SK-N-SH (cell line): Measurements from ENCODE around the gene SLC47A1.

ENCODE experiments used
- NFIC ChIP-seq: IDR thresholded peaks from 2 replicates; pipeline ENCODE4 v1.4.0; 2012; ENCODE audit warnings: borderline replicate concordance
- SMC3 ChIP-seq: IDR thresholded peaks from 2 replicates; pipeline ENCODE4 v1.6.1; 2012; ENCODE audit warnings: low read depth, low read length, improper control_type of control experiment
- TF ChIP-seq, protein P1 (sequence below): fragments of 150-350 bp; IDR thresholded peaks from 2 replicates; pipeline ENCODE4 v1.6.1; 2017; ENCODE audit warnings: antibody characterized with exemption, low read length, low read depth, borderline replicate concordance
- TF ChIP-seq, protein P2 (sequence below): fragments of 200-600 bp; sonication (generic); IDR thresholded peaks from 2 replicates; pipeline ENCODE4 v1.6.1; 2017; ENCODE audit warnings: antibody characterized with exemption, mild to moderate bottlenecking, moderate library complexity
- TF ChIP-seq, protein P3 (sequence below): IDR thresholded peaks from 2 replicates; pipeline ENCODE4 v1.4.0; 2012; ENCODE audit warnings: low read depth

- TF ChIP-seq SMC3 (no peak), NFIC (no peak)
- TF ChIP-seq, protein P1, sequence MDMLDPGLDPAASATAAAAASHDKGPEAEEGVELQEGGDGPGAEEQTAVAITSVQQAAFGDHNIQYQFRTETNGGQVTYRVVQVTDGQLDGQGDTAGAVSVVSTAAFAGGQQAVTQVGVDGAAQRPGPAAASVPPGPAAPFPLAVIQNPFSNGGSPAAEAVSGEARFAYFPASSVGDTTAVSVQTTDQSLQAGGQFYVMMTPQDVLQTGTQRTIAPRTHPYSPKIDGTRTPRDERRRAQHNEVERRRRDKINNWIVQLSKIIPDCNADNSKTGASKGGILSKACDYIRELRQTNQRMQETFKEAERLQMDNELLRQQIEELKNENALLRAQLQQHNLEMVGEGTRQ, result no peak
- TF ChIP-seq, protein P2, sequence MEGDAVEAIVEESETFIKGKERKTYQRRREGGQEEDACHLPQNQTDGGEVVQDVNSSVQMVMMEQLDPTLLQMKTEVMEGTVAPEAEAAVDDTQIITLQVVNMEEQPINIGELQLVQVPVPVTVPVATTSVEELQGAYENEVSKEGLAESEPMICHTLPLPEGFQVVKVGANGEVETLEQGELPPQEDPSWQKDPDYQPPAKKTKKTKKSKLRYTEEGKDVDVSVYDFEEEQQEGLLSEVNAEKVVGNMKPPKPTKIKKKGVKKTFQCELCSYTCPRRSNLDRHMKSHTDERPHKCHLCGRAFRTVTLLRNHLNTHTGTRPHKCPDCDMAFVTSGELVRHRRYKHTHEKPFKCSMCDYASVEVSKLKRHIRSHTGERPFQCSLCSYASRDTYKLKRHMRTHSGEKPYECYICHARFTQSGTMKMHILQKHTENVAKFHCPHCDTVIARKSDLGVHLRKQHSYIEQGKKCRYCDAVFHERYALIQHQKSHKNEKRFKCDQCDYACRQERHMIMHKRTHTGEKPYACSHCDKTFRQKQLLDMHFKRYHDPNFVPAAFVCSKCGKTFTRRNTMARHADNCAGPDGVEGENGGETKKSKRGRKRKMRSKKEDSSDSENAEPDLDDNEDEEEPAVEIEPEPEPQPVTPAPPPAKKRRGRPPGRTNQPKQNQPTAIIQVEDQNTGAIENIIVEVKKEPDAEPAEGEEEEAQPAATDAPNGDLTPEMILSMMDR, result no peak
- TF ChIP-seq, protein P3, sequence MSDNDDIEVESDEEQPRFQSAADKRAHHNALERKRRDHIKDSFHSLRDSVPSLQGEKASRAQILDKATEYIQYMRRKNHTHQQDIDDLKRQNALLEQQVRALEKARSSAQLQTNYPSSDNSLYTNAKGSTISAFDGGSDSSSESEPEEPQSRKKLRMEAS, result no peak
These were observed 31.1 kb upstream of the SLC47A1 start for GRCh38 chr17:19502517-19502916.
